Endothelial cell of umbilical vein (primary cell): ENCODE results near the gene BEST2. TPM values are rescaled to one million over a fixed set of nuclear protein-coding genes. Genes with fewer than 3 reads are reported as not detected.

ENCODE experiments used
- BruUV-seq: library from RNA; stranded (reverse); fragments of 400-500 nt; replicated peaks from 2 replicates; lab custom pipeline; 2021; lab: Mats Ljungman, UMichigan
- CTCF ChIA-PET: fragments of 300-600, 350-600 bp; sonication (Branson Sonifier 250); formaldehyde crosslinking; loops from one replicate; lab custom pipeline; 2021; ENCODE audit warnings: antibody characterized with exemption, inconsistent platforms; lab: Charles Lee
- POLR2A ChIA-PET: fragments of 300-600, 350-600 bp; sonication (Branson Sonifier 250); formaldehyde crosslinking; loops from one replicate; lab custom pipeline; 2021; ENCODE audit warnings: antibody characterized with exemption, inconsistent platforms; lab: Charles Lee
- DNase-seq: peaks from one replicate; pipeline ENCODE4 v3.0.0-alpha.2; 2011; ENCODE audit warnings: low read depth, low spot score
- FAIRE-seq: peaks from 2 replicates; lab custom pipeline; 2011; peaks lifted over from hg19 to GRCh38; lab: Jason Lieb, UNC
- H2AFZ ChIP-seq: 2 replicates; pipeline ENCODE4 v1.6.0; 2012; ENCODE audit warnings: low read depth, low read length, control low read depth, inconsistent platforms
- H3K27ac ChIP-seq: 2 replicates; pipeline ENCODE4 v1.5.1; 2011; ENCODE audit warnings: low read depth, mild to moderate bottlenecking, control low read depth, low read length, moderate library complexity; ENCODE audit not compliant: insufficient read depth
- H3K27me3 ChIP-seq, 2 experiments: 2 replicates each; pipeline versions ENCODE4 v1.6.0 to v1.6.1; 2011; ENCODE audit warnings: low read length in 2 of 2, mixed read lengths in 1 of 2; ENCODE audit not compliant: control insufficient read depth in 2 of 2, insufficient read depth in 2 of 2
- H3K36me3 ChIP-seq, 2 experiments: 2 replicates in 1 of 2; 3 replicates in 1 of 2; pipeline ENCODE4 v1.5.1; 2011; ENCODE audit warnings: low read length in 2 of 2, mild to moderate bottlenecking in 1 of 2, moderate library complexity in 1 of 2; ENCODE audit not compliant: control insufficient read depth in 2 of 2, insufficient read depth in 2 of 2; ENCODE audit errors: extremely low read depth in 1 of 2
- H3K4me1 ChIP-seq: 3 replicates; pipeline ENCODE4 v1.5.1; 2011; ENCODE audit warnings: mild to moderate bottlenecking, low read length; ENCODE audit not compliant: control insufficient read depth, insufficient read depth; ENCODE audit errors: extremely low read depth
- H3K4me2 ChIP-seq: 2 replicates; pipeline ENCODE4 v1.6.1; 2011; ENCODE audit warnings: low read length, control low read depth, mixed read lengths; ENCODE audit not compliant: insufficient read depth
- H3K4me3 ChIP-seq, 3 experiments: fragments of 200-600 bp in 1 of 3; sonication (generic), shearing (Covaris generic) in 1 of 3; replicated peaks in 1 of 3; 2 replicates each; pipeline ENCODE4 v1.5.1; 2011 to 2016; ENCODE audit warnings: control low read depth in 3 of 3, low read length in 3 of 3, mild to moderate bottlenecking in 2 of 3, inconsistent platforms in 1 of 3, low read depth in 1 of 3, moderate library complexity in 1 of 3; ENCODE audit not compliant: insufficient read depth in 1 of 3
- H3K79me2 ChIP-seq: 2 replicates; pipeline ENCODE4 v1.6.0; 2012; ENCODE audit warnings: low read length, inconsistent platforms; ENCODE audit not compliant: control insufficient read depth, insufficient read depth
- H3K9ac ChIP-seq: replicated peaks from 2 replicates; pipeline ENCODE3; 2011; ENCODE audit warnings: low read length, control low read depth; ENCODE audit not compliant: insufficient read depth; ENCODE audit errors: extremely low read depth
- H3K9me1 ChIP-seq: replicated peaks from 3 replicates; pipeline ENCODE4 v1.6.0; 2011; ENCODE audit warnings: mild to moderate bottlenecking, low read length; ENCODE audit not compliant: control insufficient read depth, insufficient read depth; ENCODE audit errors: extremely low read depth
- H3K9me3 ChIP-seq: replicated peaks from 2 replicates; pipeline ENCODE4 v1.5.1; 2012; ENCODE audit warnings: low read length, inconsistent platforms; ENCODE audit not compliant: control insufficient read depth, insufficient read depth
- H4K20me1 ChIP-seq: replicated peaks from 2 replicates; pipeline ENCODE3; 2011; ENCODE audit warnings: mild to moderate bottlenecking, low read length; ENCODE audit not compliant: control insufficient read depth, insufficient read depth; ENCODE audit errors: extremely low read depth
- CTCF ChIP-seq, 2 donors: IDR thresholded peaks; 1 replicate in 1 of 2; 2 replicates in 1 of 2; pipeline ENCODE4 v1.5.1; 2011; ENCODE audit warnings: low read length in 2 of 2, mild to moderate bottlenecking in 2 of 2, moderate library complexity in 2 of 2, control low read depth in 1 of 2, inconsistent platforms in 1 of 2, low read depth in 1 of 2; ENCODE audit not compliant: insufficient read depth in 1 of 2; ENCODE audit errors: extremely low read depth in 1 of 2
- FOS ChIP-seq: IDR thresholded peaks from 2 replicates; pipeline ENCODE4 v1.6.1; 2011; ENCODE audit warnings: mild to moderate bottlenecking, low read length, moderate library complexity, borderline replicate concordance; ENCODE audit not compliant: insufficient read depth
- GATA2 ChIP-seq: IDR thresholded peaks from 2 replicates; pipeline ENCODE4 v1.7.0; 2011; ENCODE audit warnings: low read depth, mild to moderate bottlenecking, moderate library complexity, mixed read lengths, low read length; ENCODE audit not compliant: insufficient read length, insufficient read depth
- MAX ChIP-seq: IDR thresholded peaks from 2 replicates; pipeline ENCODE4 v1.6.1; 2011; ENCODE audit not compliant: insufficient read depth, insufficient read length
- MYC ChIP-seq: IDR thresholded peaks from one replicate; pipeline ENCODE4 v1.6.1; 2011; ENCODE audit warnings: mild to moderate bottlenecking, low read depth, low read length
- POLR2A ChIP-seq: IDR thresholded peaks from 2 replicates; pipeline ENCODE4 v1.6.1; 2012; ENCODE audit warnings: low read depth, mild to moderate bottlenecking, control low read depth, low read length
- POLR2AphosphoS5 ChIP-seq: IDR thresholded peaks from 2 replicates; pipeline ENCODE4 v1.6.1; 2012; ENCODE audit warnings: low read depth, mild to moderate bottlenecking, control low read depth, low read length, moderate library complexity; ENCODE audit not compliant: insufficient read depth
- dilution Hi-C: fragments of 300-500 bp; cut with MboI; formaldehyde crosslinking; loops from one replicate; pipeline ENCODE4 v1.15.0; 2019; ENCODE audit warnings: low sequenced_read_pairs; ENCODE audit not compliant: extremely low pct_ligation_motif_present
- intact Hi-C: fragments of 100-400 bp; cut with micrococcal nuclease; formaldehyde crosslinking; loops from one replicate; pipeline ENCODE4 v1.10.0; 2022
- polyA plus RNA-seq, 4 experiments: library from polyadenylated mRNA; depleted of rRNA in 3 of 4; stranded (reverse) in 3 of 4; unstranded in 1 of 4; fragments of >200 nt; gene quantifications; 2 replicates each; pipeline versions ENCODE4 v1.2.1 to v1.2.3, GENCODE V29; 2011 to 2012; ENCODE audit warnings: missing spikeins in 1 of 4
- total RNA-seq: library from RNA; stranded (reverse); gene quantifications from 2 replicates; pipeline ENCODE4 v1.2.3, GENCODE V29; 2021

Gene BEST2
- total and polyA plus RNA-seq, 2 donors (not counting 3 experiments of a cell fraction or from before 2014, with no cell fraction given), result not detected

GRCh38 chr19:12786141-12786870, 34.7 kb downstream of the BEST2 start:
- POLR2A ChIA-PET, result no interaction called here
- FAIRE-seq (no peak), DNase-seq (no peak)
- Histone ChIP-seq H3K36me3 (no peaks in the 10 kb centered on the region), H3K27ac (no peak overlapping the region), H3K4me3 (no peak overlapping the region), H3K9me3 (no peaks in the 10 kb centered on the region), H4K20me1 (no peaks in the 10 kb centered on the region), H3K4me1 (peaks cover 35% of the 10 kb centered on the region), H3K4me2 (no peak overlapping the region), H3K27me3 (no peaks in the 10 kb centered on the region), H3K9me1 (no peaks in the 10 kb centered on the region), H2AFZ (peak overlapping the region; percentile 7), H3K9ac (no peak overlapping the region), H3K79me2 (no peaks in the 10 kb centered on the region)
- dilution Hi-C loops (no loop called here), intact Hi-C loops (loop anchor here (10.0 kb wide), 1 partner anchor 148 kb away; the partner anchor contains the start of genes CALR and FARSA)
- no peak for TF ChIP-seq GATA2
- TF ChIP-seq MYC, result no peak
- no peak for TF ChIP-seq POLR2A
- CTCF ChIA-PET, result interaction anchor here (1.1 to 4.7 kb wide), 3 partner anchors 8 to 20 kb away, joined by 3 to 48 read pairs (median 7); no protein-coding TSS in a partner anchor
- no TSS peak for BruUV-seq

- Histone ChIP-seq H3K4me1 (peaks cover 34% of the 10 kb centered on the region), H3K36me3 (no peaks in the 10 kb centered on the region), H3K27me3 (no peaks in the 10 kb centered on the region), H3K9me1 (no peaks in the 10 kb centered on the region), H3K9ac (no peak overlapping the region), H3K79me2 (peaks cover 3% of the 10 kb centered on the region), H3K4me2 (no peak overlapping the region), H2AFZ (no peak overlapping the region), H3K4me3 (no peak overlapping the region), H3K27ac (no peak overlapping the region), H3K9me3 (no peaks in the 10 kb centered on the region), H4K20me1 (no peaks in the 10 kb centered on the region)
- ChIA-PET CTCF (interaction anchor here (1.7 to 4.7 kb wide), 2 partner anchors 9 kb away, joined by 7 to 48 read pairs; no protein-coding TSS in a partner anchor), POLR2A (no interaction called here)
- dilution Hi-C loops (no loop called here), intact Hi-C loops (loop anchor here (10.0 kb wide), 1 partner anchor 148 kb away; the partner anchor contains the start of genes CALR and FARSA)
- BruUV-seq, result no TSS peak
- TF ChIP-seq POLR2A (no peak), MAX (no peak), CTCF (IDR thresholded peaks at IDR 0.05; ENCODE audit: extremely low read depth in 1 of 2, insufficient read depth in 1 of 2, low read depth in 1 of 2, low read length in 2 of 2) (no peak), MYC (no peak), GATA2 (no peak), FOS (no peak), POLR2AphosphoS5 (no peak)
- FAIRE-seq (no peak), DNase-seq (no peak)
These were observed 35.4 kb downstream of the BEST2 start for GRCh38 chr19:12786952-12787351.
